ENCODE data around the gene CD300LF.

CD300LF gene

GRCh38 chr17:74712756-74713155 is at the start of gene CD300LF:
CD300LF (minus strand) TSS chr17:74712923; CDS start chr17:74712866, 57 bp downstream.
- FAIRE-seq (no peak), DNase-seq (ENCODE audit: insufficient read length, low spot score) (no peak)
- TF ChIP-seq CTCF (IDR thresholded peaks at IDR 0.05; ENCODE audit: insufficient read depth, missing control alignments) = no peak

- TF ChIP-seq CTCF (IDR thresholded peaks at IDR 0.05; ENCODE audit: insufficient read depth, missing control alignments) = no peak
- DNase-seq (ENCODE audit: insufficient read length, low spot score) (no peak), FAIRE-seq (no peak)
Measured at GRCh38 chr17:74761931-74762330, 49.2 kb upstream of the CD300LF start.

GRCh38 chr17:74761419-74761818 is 48.7 kb upstream of the CD300LF start:
- TF ChIP-seq CTCF (IDR thresholded peaks at IDR 0.05; ENCODE audit: insufficient read depth, missing control alignments) = no peak
- DNase-seq (ENCODE audit: insufficient read length, low spot score) (no peak), FAIRE-seq (no peak)

GRCh38 chr17:74760404-74761105 is 47.8 kb upstream of the CD300LF start:
- FAIRE-seq = no peak
- DNase-seq (ENCODE audit: insufficient read length, low spot score) = no peak

GRCh38 chr17:74759941-74760340 is 47.2 kb upstream of the CD300LF start:
- peak; percentile 88 for DNase-seq (ENCODE audit: insufficient read length, low spot score)
- TF ChIP-seq CTCF (IDR thresholded peaks at IDR 0.05; ENCODE audit: insufficient read depth, missing control alignments) = no peak
- no peak for FAIRE-seq

More at GRCh38 chr17:74760404-74761105, 47.8 kb upstream of the CD300LF start:
- TF ChIP-seq CTCF (IDR thresholded peaks at IDR 0.05; ENCODE audit: insufficient read depth, missing control alignments) = no peak

GRCh38 chr17:74759243-74759801 is 46.6 kb upstream of the CD300LF start:
- FAIRE-seq (no peak), DNase-seq (ENCODE audit: insufficient read length, low spot score) (no peak)
- TF ChIP-seq CTCF (IDR thresholded peaks at IDR 0.05; ENCODE audit: insufficient read depth, missing control alignments) = no peak

GRCh38 chr17:74758848-74759168 is 46.1 kb upstream of the CD300LF start:
- DNase-seq (ENCODE audit: insufficient read length, low spot score) (no peak), FAIRE-seq (no peak)
- TF ChIP-seq CTCF (IDR thresholded peaks at IDR 0.05; ENCODE audit: insufficient read depth, missing control alignments) = no peak

All from D721Med (cell line).